HL-60 (cell line): Measurements from ENCODE around the gene TAF3.

ENCODE experiments used
- DNase-seq, 2 experiments: peaks; one replicate each; pipeline ENCODE4 v3.0.0-alpha.2; 2010 to 2020; ENCODE audit warnings: low read depth in 1 of 2, low spot score in 1 of 2
- H3K27ac ChIP-seq: fragments of 250-450 bp; sonication (Bioruptor Pico); replicated peaks from 2 replicates; pipeline ENCODE4 v1.5.1; 2020; ENCODE audit warnings: mild to moderate bottlenecking, moderate library complexity
- H3K27me3 ChIP-seq: fragments of 250-450 bp; sonication (Bioruptor Pico); 2 replicates; pipeline ENCODE4 v1.5.1; 2021; ENCODE audit warnings: mild to moderate bottlenecking, moderate library complexity; ENCODE audit not compliant: insufficient read depth, poor library complexity, severe bottlenecking
- H3K4me3 ChIP-seq: replicated peaks from 2 replicates; pipeline ENCODE4 v1.5.1; 2011; ENCODE audit warnings: mild to moderate bottlenecking, control low read depth, low read length; ENCODE audit not compliant: insufficient read depth
- GABPA ChIP-seq: IDR thresholded peaks from 2 replicates; pipeline ENCODE4 v1.6.1; 2012; ENCODE audit warnings: low read depth
- POLR2AphosphoS5 ChIP-seq: IDR thresholded peaks from 2 replicates; pipeline ENCODE4 v1.6.1; 2012; ENCODE audit warnings: low read depth
- SPI1 ChIP-seq: IDR thresholded peaks from 2 replicates; pipeline ENCODE4 v1.6.1; 2012; ENCODE audit warnings: low read depth, mild to moderate bottlenecking, borderline replicate concordance
- TF ChIP-seq, protein P1 (sequence below): IDR thresholded peaks from 2 replicates; pipeline ENCODE4 v1.6.1; 2012; ENCODE audit warnings: low read depth; ENCODE audit not compliant: insufficient replicate concordance
- TF ChIP-seq, protein P2 (sequence below): IDR thresholded peaks from one replicate; pipeline ENCODE4 v1.5.1; 2011; ENCODE audit warnings: low read length, control low read depth, inconsistent platforms; ENCODE audit not compliant: insufficient read depth

TAF3 gene

DNA sequence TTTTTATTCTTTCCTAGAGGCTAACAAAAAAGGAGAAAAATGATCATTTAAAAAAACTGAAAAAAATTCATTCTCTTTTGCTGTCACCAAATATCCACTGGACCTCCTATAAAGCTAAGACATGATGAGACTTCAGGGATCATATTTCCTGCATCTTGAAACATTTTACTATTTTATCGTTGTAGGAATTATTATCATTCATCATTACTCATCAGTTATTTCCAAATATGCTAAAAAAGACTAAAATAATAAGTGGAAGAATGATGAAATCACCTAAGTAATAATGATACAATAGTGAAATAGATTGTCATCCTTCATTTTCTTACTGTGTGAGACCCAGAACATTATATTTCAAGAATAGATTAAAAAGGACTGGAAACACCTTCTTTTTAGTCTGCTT, 28.3 kb downstream of the TAF3 start:
- no peak for DNase-seq
- TF ChIP-seq, protein P1, sequence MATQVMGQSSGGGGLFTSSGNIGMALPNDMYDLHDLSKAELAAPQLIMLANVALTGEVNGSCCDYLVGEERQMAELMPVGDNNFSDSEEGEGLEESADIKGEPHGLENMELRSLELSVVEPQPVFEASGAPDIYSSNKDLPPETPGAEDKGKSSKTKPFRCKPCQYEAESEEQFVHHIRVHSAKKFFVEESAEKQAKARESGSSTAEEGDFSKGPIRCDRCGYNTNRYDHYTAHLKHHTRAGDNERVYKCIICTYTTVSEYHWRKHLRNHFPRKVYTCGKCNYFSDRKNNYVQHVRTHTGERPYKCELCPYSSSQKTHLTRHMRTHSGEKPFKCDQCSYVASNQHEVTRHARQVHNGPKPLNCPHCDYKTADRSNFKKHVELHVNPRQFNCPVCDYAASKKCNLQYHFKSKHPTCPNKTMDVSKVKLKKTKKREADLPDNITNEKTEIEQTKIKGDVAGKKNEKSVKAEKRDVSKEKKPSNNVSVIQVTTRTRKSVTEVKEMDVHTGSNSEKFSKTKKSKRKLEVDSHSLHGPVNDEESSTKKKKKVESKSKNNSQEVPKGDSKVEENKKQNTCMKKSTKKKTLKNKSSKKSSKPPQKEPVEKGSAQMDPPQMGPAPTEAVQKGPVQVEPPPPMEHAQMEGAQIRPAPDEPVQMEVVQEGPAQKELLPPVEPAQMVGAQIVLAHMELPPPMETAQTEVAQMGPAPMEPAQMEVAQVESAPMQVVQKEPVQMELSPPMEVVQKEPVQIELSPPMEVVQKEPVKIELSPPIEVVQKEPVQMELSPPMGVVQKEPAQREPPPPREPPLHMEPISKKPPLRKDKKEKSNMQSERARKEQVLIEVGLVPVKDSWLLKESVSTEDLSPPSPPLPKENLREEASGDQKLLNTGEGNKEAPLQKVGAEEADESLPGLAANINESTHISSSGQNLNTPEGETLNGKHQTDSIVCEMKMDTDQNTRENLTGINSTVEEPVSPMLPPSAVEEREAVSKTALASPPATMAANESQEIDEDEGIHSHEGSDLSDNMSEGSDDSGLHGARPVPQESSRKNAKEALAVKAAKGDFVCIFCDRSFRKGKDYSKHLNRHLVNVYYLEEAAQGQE, result no peak
- TF ChIP-seq POLR2AphosphoS5 (no peak), GABPA (no peak), SPI1 (no peak)
- TF ChIP-seq, protein P2, sequence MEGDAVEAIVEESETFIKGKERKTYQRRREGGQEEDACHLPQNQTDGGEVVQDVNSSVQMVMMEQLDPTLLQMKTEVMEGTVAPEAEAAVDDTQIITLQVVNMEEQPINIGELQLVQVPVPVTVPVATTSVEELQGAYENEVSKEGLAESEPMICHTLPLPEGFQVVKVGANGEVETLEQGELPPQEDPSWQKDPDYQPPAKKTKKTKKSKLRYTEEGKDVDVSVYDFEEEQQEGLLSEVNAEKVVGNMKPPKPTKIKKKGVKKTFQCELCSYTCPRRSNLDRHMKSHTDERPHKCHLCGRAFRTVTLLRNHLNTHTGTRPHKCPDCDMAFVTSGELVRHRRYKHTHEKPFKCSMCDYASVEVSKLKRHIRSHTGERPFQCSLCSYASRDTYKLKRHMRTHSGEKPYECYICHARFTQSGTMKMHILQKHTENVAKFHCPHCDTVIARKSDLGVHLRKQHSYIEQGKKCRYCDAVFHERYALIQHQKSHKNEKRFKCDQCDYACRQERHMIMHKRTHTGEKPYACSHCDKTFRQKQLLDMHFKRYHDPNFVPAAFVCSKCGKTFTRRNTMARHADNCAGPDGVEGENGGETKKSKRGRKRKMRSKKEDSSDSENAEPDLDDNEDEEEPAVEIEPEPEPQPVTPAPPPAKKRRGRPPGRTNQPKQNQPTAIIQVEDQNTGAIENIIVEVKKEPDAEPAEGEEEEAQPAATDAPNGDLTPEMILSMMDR, result no peak
- H3K4me3 ChIP-seq, result no peak overlapping the region
- no peaks in the 10 kb centered on the region for H3K27me3 ChIP-seq
- H3K27ac ChIP-seq, result no peak overlapping the region

DNA sequence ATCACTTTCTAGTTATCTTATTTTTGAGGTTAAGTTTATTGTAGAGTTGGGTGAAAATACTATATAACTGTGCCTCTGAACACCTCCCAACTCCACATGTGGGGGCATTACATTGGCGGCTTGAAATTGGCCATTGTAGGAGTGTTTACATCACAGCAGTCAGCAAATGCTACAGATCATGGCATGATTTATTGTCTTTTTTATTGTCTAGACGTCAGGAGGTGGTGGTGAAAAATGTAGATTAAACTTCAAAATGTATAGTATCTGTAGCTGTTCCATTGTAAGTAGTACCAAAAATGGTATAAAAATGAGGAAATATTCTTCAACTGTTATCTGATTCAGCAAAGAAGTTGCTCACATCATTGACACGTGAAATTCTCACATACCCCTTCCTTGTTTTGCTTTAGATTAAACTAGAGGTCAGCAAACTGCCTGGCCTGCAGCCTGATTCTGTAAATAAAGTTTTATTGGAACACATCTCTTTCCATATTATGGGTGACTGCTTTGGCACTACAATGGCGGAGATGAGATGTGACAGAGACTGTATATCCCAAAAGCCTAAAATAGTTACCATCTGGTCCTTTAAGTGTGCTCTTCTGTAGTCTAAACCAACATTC, 35.0 kb downstream of the TAF3 start:
- TF ChIP-seq POLR2AphosphoS5, result no peak
- no peak for TF ChIP-seq SPI1
- no peak for TF ChIP-seq GABPA
- TF ChIP-seq, protein P2, result no peak
- TF ChIP-seq, protein P1, result no peak
- DNase-seq, result no peak
- Histone ChIP-seq H3K4me3 (no peak overlapping the region), H3K27ac (no peak overlapping the region), H3K27me3 (no peaks in the 10 kb centered on the region)

DNA sequence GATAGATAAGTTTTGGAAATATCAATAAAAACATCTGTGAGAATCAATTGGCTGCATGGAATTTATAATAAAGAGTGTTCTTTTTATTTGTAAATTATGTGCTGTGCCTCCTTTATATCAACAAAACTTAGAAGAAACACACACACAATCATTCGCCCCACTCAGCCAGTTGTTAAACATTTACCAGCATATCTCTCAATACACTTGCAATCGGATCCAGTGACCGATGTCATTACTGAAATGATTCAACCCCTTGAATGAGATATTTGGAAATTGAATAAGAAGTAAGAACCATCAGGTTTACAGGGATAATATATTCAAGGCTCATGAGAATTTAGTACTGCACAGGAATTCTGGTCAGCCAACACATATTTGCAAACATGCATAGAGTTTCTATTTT, 35.6 kb downstream of the TAF3 start:
- Histone ChIP-seq H3K4me3 (no peak overlapping the region), H3K27ac (no peak overlapping the region), H3K27me3 (no peaks in the 10 kb centered on the region)
- no peak for TF ChIP-seq POLR2AphosphoS5
- DNase-seq, result no peak

DNA sequence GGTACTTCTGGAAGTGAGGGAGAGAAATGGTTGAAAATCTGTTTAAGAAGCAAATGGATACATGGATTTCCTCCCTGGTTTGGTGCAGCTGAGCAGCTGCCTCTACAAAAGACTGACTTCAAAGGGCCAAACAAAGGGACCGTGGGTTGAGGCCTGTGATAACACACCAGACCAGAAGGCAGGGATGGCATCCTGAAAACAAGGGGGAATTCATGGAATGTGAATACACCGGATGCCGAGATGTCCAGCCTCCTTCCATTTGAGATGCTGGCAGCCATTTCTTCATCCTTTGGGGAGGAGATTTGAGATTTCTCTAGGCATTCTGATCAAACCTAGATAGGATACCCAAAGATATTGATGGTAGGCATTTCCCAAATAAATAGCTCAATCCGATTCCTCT, 36.9 kb downstream of the TAF3 start:
- H3K4me3 ChIP-seq, result no peak overlapping the region
- no peak overlapping the region for H3K27ac ChIP-seq
- no peak for DNase-seq
- TF ChIP-seq, protein P2, result no peak
- TF ChIP-seq, protein P1, result no peak
- no peak for TF ChIP-seq POLR2AphosphoS5
- no peak for TF ChIP-seq SPI1
- TF ChIP-seq GABPA, result no peak
- no peaks in the 10 kb centered on the region for H3K27me3 ChIP-seq
